CD4-positive, alpha-beta T cell treated with Interferon alpha-2 for 1 hour (primary cell): Measurements from ENCODE around the gene CLTCL1.
"Not testable (repeated sequence)": the region's sequence is repeated elsewhere in the genome, so short reads cannot be mapped to it uniquely, and the experiment has no call there.

Source experiments
- DNase-seq, 2 donors: peaks; one replicate each; pipeline ENCODE4 v3.0.0-alpha.2; 2020 to 2022

Gene CLTCL1

DNA sequence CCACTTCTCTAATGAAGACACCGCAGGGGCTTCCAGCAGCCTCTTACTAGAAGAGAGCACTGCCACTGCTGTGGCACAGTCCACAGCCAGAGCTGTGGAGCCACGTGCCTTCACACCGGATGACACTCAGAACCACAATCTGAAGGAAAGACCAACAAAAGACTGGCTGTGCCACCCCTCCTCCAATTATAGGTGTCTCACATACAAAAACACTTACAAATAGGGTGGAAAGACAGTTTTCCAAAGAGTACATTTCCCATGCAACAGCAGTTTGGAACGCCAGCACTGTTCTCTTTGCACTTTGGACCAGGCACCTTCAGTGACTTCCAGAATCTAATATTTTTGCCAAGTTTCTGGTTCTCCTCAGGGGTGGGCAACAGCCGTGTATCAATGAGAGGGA lies 74.9 kb downstream of the CLTCL1 start:
- DNase-seq, result no peak

- no peak for DNase-seq
Measured at GRCh38 chr22:19215360-19215759, 76.2 kb downstream of the CLTCL1 start.

DNA sequence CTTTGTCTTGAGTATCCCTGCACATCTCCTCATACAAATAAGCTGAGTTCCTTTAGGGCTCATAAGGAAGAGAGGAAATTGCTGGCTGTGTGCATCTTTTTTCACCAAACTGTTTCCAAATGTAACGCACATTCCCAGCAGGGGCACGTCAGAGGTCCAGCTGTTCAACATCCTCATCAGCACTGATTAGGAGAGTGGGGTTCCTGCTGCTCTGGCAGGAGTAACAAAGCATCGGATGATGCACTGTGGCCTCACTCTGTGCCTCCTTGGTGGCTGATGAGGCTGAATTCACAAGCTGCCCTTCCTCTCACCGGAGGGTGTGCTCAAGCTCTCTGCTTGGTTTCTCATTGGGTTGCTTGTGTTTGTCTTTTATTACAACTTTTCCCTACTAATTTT lies 77.4 kb downstream of the CLTCL1 start:
- DNase-seq, result no peak

DNA sequence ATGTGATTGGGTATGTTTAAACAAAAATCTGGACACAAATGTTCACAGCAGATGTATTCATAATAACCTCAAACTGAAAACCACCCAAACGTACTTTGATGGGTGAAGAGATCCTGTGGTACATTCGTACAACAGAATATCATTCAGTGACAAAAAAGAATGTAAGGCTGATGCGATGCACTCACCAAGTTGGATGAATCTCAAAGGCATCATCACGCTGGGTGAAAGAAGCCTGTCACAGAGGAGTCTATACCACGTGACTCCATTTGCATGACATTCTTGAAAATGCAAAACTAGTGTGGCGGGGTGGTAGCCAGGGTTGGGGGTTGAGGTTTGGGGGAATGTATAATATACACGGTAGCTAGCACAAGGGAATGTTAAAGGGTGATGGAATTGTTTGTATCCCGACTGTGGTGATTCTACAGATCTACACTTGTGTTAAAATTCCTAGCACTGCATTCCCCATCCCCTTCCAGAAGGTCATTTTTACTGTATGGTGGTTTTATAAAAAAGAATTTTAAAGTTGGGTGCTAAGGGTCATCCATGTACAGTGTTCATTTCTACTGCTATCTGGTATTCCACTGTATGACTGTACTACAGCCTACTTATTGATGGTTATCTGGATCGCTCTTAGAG lies 78.0 kb downstream of the CLTCL1 start:
- DNase-seq, result no peak

DNA sequence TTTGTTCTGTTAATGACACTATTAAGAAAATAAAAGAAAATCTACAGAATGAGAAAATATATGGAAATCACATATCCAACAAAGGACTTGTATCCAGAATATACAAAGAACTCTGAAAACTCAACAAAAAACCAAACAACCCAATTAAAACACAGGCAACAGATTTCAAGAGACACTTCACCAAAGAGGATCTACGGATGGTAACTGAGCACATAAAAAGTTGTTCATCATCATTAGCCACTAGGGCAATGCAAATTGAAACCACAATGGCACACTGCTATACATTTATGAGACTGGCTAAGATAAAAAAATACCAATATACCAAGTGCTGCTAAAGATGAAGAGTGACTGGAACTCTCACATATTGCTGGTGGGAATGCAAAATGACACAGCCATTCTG lies 78.5 kb downstream of the CLTCL1 start:
- no peak for DNase-seq

GRCh38 chr22:19212302-19212870 lies 79.1 kb downstream of the CLTCL1 start:
- DNase-seq, result no peak

DNA sequence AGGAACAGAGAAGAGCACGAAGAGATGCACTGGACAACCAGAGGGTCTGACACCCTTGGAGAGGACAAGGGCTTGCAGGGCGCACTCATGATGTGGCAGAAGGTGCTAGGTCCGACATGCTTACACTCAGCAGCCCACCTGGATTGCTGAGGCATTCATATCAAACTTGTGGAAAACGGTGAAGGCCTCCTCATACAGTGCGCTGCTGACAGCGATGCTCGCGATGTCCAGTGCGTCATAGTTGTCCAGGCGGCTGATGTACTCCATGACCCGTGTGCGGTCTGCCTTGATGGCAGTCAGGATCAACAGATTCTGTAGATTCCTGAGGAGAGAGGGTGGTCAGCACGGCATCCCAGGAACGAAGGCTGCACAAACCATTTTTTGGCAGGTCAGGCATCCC lies 81.3 kb downstream of the CLTCL1 start:
- DNase-seq, result no peak

GRCh38 chr22:19208287-19208847 lies 83.2 kb downstream of the CLTCL1 start:
- no peak for DNase-seq

GRCh38 chr22:19207884-19208283 lies 83.6 kb downstream of the CLTCL1 start:
- no peak for DNase-seq

GRCh38 chr22:19207401-19207808 lies 84.1 kb downstream of the CLTCL1 start:
- DNase-seq, result no peak

GRCh38 chr22:19206287-19206686 lies 85.2 kb downstream of the CLTCL1 start:
- DNase-seq, result no peak

DNA sequence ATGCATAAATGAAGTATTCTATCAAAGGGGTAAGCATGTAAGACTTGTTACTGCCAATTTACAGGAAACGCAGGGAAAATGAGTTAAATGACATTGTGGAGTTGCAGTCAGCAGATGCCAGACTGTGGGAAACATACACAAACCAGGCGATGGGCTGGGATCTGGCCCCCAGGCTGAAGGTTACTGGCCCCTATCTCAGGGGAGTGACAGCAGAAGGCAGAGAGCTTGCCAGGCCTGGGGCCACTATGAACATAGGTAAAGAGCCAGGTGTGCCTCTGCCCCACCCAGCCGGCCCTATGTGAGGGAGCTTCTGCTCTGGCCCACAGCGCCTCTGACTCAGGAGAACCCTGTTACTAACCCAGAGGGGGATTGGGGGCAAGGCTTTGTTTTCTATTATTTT lies 86.9 kb downstream of the CLTCL1 start:
- no peak for DNase-seq

- no peak for DNase-seq
Measured at GRCh38 chr22:19203834-19204233, 87.7 kb downstream of the CLTCL1 start.

GRCh38 chr22:19202799-19203186 lies 88.7 kb downstream of the CLTCL1 start:
- not testable (repeated sequence) for DNase-seq

DNA sequence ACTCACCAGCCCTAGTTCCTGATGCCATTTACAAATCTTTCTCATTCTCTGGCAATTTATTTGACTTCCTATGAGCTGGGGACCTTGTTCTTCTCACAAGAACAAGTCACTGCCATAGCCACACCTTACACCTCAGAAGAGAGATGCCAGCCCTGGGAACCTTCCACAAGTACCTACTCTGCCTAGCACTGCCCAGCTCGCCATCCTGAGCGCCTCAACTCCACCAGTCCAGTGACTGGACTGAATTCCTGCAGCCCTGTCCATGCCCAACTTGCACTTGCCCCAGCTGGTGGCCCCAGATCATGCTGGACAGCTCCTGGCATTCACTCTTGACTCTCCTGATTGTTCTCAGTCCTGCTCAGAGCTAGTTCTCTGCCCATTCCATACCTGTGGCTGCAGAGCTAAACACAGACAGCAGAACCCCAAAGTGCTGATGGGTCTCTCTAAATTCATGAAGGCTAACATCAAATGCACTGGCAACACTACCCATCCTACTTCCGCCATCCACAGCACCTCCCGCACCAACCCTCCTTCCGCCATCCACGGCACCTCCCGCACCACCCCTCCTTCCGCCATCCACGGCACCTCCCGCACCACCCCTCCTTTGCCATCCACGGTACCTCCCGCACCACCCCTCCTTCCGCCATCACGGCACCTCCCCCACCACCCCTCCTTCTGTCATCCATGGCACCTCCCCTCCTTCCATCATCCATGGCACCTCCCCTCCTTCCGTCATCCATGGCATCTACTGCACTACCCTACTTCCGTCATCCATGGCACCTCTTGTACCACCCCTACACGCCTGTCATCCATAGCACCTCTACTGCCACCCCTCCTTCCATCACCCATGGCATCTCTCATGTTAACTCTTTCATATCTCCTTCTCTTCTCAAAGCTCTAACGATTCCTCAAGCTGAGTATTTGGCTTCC lies 89.4 kb downstream of the CLTCL1 start:
- no peak for DNase-seq

DNA sequence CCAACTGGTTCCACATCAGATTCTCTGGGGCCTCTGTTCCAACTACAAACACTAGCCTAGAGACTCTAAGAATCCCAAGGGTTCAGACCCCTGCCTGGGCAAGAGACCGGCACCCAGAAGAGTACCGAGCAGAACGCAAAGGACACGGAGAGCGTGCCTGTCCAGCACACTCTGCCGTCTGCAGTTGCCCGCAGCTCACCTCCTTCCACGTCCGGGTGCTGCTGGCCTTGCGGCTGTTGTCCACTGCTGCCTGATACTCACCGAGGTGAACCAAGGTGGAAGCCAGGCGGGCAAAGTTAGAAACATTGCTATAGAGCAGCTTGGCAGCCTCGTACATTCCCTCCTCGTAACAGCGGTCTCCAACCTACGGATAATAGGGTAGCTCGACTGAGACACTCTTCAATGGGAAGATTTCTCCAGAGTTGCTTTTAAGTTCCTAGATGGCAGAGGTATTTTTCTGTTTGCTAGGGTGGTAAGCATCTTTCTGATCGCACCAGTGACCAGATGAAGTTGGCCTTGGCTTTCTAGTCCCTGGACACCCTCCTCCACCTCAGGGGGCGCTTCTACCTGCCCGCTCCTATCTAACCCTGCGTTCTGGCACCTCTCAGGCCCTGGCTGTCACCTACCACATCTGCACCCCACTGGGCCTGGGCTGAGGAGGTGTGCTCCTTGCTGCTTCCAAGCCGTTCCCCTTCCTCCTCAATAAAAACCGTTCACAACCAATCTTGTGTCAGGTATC lies 90.2 kb downstream of the CLTCL1 start:
- no peak for DNase-seq

- no peak for DNase-seq
Measured at GRCh38 chr22:19199479-19199878, 92.0 kb downstream of the CLTCL1 start.

GRCh38 chr22:19197997-19198865 lies 93.3 kb downstream of the CLTCL1 start:
- DNase-seq, result no peak

DNA sequence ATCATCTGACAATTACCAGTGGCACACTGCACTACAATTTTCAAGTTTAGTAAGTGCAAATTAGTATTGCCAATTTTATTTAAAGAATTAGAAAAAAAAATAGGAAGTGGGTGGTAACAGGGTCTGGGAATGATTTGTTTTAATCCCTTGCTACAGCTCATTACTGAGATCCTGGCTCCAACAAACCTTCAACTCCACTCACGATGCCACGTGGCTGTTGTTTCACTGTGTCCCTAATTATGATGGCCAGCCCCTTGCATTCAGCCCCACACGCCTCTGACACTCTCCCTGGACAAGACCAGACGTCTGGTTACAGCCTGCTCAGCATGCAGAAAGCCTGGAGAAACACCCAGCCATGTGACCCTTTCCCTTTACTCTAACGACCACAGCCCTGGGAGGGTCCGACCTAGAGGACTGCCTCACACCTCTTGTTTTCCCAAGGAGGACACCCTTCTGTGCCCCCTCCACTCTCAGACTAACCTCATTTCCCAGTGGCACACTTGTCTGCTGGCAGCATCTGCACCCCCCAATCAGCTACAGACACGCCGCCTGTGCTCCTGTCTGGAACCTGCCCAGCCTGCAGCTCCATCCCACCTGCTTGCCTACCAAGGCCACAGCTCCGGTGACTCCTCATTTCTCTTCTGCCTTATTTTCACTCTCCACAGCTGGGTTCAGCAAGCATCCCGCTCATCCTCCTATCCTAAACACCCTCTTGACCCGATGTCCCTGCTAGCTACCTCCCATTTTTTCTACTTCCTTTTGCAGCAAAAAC lies 94.5 kb downstream of the CLTCL1 start:
- no peak for DNase-seq

GRCh38 chr22:19195796-19196731 lies 95.5 kb downstream of the CLTCL1 start:
- no peak for DNase-seq
